Measurements from ENCODE around the gene STYX. TPM values are rescaled to one million over a fixed set of nuclear protein-coding genes. Genes with fewer than 3 reads are reported as not detected.

The STYX gene, protein sequence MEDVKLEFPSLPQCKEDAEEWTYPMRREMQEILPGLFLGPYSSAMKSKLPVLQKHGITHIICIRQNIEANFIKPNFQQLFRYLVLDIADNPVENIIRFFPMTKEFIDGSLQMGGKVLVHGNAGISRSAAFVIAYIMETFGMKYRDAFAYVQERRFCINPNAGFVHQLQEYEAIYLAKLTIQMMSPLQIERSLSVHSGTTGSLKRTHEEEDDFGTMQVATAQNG
- total RNA-seq = 10 to 100 TPM; 11.5 to 12.5 TPM
- long read RNA-seq, full-length matches to known transcripts = 7 of 13 reads
- long read RNA-seq, partial matches to known transcripts = 0 of 13 reads
- long read RNA-seq, other reads (novel, unspliced or antisense) = 6 of 13 reads

DNA sequence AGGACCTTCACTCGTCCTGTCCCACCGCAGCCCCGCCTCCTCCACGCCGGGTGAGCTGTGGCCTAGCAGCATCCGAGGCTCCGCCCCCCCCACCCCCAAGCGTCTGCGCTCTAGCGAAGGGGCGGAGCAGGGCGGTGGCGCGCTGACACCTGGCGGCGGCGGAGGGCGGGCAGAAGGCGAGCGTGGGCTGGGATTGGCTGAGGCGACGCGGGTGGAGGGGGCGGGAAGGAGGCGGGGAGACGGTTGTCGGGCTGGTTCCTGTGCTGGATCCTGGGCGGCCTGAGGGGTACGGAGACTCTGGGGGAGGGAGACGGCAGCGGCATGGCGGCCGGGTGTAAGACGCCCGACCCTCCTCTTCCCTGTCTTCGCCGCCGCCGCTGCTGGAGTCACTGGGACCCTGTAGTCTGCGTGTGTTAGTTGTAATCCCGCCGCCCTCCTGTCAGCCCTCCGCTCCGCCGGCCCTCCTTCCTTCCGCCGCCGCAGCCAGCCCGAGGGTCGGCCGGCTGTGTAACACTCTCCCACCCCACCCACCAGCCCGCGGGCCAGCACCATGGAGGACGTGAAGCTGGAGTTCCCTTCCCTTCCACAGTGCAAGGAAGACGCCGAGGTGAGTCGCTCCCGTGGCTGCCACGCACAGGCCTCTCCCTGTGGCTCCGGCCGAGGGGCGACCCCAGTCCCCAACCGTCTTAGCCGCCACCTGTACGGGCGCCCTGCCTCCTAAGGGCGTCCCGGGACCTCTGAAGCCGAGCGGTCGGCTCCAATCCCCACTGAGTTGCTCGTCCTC lies at the start of gene STYX:
TSS of gene STYX (plus strand) at position 242 of the 784 bp plus-strand sequence. CDS start at position 551, 309 bp downstream.
- peak; percentile 99 for ATAC-seq
- intact Hi-C loops (cut with DNase I) = loop anchor here in 1 of 2 donors (10.0 kb wide), 1 partner anchor 55 kb away; no protein-coding TSS in a partner anchor
- peak; percentile 99 for DNase-seq

DNA sequence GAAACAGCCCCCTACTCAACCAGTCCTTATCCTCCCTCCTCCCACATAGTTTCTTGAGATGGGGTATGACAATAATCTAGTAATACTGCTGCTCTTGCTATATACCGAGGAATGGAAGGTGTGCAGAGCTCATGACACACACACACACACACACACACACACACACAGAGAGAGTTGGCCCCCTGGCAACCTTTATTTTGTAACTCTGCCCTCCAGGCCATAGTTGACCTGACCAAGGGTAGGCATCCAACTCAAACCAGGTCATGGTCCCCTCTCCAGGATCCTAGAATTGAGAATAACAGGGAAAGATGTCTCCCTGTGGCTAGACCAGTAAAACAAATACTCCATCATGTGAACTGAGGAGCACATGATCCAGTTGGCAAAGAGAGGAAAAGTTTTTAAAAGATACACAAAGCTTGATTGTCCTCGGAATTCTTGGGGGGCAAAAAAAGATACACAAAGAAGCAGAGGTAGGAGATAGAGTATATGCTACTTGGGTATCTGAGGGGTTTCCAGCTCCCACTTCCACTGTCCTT lies 45.9 kb upstream of the STYX start:
- intact Hi-C loops (cut with DNase I) = no loop called here
- DNase-seq = no peak
- ATAC-seq = no peak

DNA sequence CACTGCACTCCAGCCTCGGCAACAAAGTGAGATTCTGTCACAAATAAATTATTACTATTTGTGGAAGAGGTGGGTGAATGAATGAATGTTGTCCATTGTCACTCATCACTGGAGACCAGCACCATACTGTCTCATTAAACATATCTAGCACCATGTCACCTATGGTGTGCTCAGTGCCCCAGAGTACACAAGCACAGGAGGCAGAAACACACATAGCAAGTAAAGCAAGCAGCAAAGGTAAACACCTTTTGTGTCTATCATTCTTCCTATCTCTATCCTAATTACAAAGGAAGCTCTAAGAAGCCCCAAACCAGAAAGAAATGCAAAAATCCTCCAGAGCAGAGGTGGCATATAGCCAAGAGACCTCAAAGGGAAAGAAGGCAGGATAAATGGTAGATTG lies 43.8 kb upstream of the STYX start:
- no peak for ATAC-seq
- intact Hi-C loops (cut with DNase I) = no loop called here
- no peak for DNase-seq

DNA sequence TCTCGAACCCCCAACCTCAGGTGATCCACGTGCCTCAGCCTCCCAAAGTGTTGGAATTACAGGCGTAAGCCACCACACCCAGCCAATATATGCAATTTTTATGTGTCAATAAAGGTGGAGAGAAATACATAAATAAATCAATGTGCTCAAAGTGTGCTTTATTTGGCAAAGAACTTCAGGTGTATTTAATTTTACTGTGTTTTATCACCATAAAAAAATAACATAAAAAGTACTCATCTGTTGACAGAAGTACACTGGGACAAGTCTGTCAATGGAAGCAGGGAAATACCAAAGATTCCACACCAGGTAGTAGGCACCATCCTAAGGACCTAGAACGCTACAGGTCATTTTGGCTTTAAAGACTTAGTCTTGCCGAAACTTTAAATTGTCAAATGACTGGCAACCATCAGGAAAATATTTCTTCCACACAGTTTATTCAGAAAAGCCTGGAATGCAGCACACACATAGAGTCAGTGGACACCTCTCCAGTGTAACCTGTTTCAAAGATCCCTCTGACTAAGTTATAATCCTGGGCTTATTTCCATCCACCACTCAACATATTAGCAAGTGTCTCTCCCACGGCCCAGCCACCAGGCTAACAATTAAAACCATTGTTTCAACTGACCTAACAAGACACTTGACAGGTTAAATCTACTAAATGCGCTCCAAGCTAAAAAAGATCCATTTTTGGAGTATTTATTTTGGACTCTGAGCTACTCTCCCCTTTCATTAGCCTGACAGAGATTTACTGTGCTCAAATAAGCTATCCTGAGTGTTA lies 38.8 kb upstream of the STYX start:
- no peak for DNase-seq
- intact Hi-C loops (cut with DNase I) = no loop called here
- no peak for ATAC-seq

DNA sequence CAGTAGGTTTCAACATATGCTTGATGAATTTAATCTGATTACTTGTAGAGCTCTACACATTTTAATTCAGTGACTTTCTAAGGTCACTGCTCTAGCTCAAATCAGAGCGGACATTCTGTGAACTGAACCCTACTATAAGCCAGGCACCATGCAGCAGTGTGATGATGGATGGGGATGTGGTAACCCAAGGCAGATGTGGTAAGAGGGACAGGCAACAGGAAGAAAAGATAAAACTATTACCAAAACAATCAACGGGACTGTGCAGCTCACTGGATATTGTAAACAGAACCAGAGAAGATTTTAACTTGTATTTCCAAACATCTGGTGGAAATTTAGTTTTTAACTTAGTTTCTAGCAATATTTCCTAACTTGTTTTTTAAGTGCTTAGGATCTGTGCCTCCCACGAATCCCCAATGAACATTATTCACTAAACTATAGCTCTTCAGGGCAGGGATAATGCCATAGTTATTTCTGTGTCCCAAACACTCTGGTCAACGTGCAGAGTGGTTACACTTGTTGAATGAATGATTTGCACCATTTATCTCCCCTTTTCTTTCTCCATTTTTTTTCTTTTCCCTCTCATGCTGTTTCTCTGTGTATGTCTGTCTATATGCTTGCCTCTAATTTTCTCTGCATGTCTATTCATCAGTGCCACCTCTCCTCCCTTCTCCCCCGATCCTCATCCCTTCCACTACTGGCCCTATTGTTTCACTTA lies 37.6 kb upstream of the STYX start:
- ATAC-seq = no peak
- intact Hi-C loops (cut with DNase I) = no loop called here
- no peak for DNase-seq

DNA sequence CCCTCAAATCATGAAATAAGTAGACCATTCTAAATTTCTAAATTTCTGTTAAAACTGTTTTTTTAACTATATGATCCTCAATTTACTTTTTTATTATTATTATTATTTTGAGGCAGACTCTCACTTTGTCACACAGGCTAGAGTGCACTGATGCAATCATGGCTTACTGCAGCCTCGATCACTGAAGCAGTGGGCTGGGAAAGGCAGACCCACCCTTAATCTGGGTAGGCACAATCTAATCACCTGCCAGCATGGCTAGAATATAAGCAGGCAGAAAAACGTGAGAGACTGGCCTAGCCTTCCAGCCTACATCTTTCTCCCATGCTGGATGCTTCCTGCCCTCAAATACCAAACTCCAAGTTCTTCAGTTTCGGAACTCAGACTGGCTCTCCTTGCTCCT lies 36.9 kb upstream of the STYX start:
- ATAC-seq = no peak
- DNase-seq = no peak
- intact Hi-C loops (cut with DNase I) = no loop called here

DNA sequence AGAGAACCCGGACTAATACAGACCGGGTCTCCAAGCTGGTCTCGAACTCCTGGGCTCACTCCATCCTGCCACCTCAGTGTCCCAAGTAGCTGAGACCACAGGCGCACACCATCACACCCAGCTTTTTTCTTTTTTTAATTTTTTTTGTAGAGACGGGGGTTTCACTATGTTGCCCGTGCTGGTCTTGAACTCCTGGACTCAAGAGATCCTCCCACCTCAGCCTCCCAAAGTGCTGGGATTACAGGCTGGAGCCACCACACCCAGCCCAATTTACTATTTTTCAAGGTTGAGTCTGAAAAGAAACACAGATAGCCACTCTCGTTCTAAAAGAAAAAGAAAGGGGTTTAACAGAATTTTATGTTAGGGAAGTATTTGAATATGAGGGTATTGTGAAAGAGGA lies 36.4 kb upstream of the STYX start:
- DNase-seq = no peak
- intact Hi-C loops (cut with DNase I) = no loop called here
- no peak for ATAC-seq

DNA sequence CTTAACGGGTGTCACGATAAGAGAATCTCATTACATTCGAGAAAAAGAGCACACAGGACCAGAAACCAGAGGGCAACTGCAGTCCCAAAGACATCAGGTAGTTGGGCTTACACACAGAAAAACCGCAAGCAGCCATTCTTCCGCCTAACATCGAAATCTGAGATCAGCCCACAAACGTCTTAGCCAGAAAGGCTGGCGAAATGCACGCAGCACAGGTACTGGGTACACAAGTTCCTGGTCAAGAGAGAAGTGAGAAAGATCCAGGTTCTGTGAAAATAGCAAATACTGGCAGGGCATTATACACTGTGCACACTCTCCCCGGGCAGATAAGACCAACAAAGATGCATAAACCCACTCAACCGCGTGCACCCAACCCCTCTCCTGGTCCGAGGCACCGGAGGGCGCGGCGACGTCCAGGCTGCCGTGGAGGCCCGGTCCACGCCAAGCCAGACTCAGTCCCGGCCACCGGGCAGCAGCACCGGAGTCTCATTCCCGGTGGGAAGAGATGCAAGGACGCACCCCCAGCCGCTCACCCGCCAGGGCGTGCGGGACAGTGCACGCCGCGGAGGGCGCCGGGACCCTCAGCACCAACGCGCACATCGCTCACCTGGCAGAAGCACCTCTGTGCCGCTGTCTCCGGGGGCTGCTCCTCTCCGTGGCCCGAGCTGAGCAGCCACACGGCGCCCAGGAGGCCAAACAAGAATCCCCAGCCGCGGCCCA lies 35.0 kb upstream of the STYX start:
- no peak for DNase-seq
- peak; percentile 55 to 56 for ATAC-seq
- intact Hi-C loops (cut with DNase I) = loop anchor here in 1 of 2 donors (5.0 kb wide), 1 partner anchor 143 kb away; the partner anchor contains the start of genes GPR137C and TXNDC16

DNA sequence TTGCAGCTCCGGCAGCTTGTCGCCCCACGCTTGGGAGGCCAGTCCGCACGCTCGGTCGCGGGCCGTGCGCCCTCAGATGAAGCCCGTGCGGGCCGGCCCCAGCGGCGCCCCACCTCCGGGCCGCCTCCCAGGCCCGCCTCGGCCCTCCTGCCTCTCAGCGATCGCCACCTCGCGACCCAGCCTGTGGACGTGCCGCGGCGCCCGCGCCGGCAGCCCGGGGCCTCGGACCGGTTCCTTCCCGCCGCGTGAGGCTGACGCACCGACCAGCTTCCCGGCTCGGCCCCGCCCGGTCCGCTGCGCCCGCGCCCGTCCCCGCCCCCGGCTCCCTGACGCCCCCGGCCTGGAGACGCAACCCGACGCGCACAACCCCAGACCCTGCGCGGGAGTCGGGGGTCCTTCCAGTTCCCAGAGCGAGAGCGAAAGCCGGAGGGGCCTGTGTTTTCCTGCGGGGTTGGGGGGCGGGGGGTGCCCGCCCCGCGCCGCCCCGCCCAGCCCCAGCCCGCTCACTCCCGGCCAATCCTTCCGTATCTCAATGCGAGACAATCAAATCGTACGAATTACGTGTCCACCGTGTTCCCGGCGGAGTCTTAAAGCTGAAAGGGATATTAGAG lies 34.4 kb upstream of the STYX start, which contains the start of gene ERO1A:
TSS of gene ERO1A (minus strand) at position 78 of the 611 bp plus-strand sequence. CDS start at position 1, 77 bp downstream.
- intact Hi-C loops (cut with DNase I) = loop anchor here in 1 of 2 donors (5.0 kb wide), 1 partner anchor 143 kb away; the partner anchor contains the start of genes GPR137C and TXNDC16
- DNase-seq = peak; percentile 88
- ATAC-seq = peak; percentile 95 to 96

DNA sequence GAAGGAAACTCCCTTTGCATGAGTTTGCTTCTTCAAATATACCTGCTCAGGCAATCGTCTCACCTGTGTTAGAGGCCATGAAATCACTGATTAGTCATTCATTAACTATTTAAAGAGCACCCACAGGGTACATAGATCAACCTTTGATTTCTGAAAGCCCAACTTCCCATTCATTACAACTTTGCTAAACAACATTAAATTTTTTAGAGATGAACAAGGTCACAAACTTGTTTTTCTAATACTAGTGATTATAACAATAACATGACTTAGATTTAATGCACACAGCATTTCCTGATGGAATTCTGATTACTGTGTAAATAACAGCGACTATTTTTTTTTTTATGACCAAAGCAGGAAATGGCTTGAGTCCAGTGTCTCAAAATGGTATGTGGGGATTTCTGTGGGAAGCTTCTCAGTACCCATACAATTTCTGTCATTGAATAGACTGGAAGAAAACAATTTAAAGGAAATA lies 29.2 kb upstream of the STYX start:
- no peak for DNase-seq
- no peak for ATAC-seq
- intact Hi-C loops (cut with DNase I) = no loop called here

DNA sequence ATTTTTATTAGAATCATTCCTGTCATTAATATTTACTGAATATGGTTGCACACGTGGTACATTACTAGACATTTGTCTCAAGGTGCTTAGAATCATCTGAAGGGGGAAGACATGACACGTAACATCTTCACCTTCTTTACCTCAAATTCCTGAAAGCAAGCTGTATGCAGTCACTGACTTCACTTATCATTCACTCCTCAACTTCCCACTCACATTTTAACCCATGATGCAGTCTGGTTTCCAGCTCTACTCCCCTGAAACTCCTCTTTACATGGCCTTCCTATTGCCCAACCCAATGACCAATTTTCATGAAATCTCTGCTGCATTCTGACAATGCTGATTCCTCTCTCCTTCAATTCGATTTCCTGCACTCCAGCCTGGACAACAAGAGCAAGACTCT lies 28.7 kb upstream of the STYX start:
- DNase-seq (no peak), ATAC-seq (no peak)
- intact Hi-C loops (cut with DNase I) = no loop called here

DNA sequence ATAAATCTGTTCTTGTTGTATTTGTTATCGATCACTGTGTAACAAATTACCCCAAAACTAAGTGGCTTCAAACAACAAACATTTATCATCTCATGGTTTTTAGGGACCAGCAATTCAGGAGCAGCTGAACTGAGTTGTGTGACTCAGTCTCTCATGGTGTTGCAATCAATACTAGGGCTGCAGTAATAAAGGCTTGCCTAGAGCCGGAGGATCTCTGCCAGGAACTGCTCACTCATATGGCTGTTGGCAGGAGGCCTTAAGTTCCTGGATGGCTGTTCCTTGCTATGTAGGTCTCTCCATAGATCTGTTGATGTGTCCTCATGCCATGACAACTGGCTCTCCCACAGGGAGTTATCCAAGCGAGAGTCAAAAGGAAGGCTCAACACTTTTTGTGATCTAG lies 26.7 kb upstream of the STYX start:
- peak; percentile 45 for DNase-seq
- ATAC-seq = peak in 1 of 2 donors; percentile 35

DNA sequence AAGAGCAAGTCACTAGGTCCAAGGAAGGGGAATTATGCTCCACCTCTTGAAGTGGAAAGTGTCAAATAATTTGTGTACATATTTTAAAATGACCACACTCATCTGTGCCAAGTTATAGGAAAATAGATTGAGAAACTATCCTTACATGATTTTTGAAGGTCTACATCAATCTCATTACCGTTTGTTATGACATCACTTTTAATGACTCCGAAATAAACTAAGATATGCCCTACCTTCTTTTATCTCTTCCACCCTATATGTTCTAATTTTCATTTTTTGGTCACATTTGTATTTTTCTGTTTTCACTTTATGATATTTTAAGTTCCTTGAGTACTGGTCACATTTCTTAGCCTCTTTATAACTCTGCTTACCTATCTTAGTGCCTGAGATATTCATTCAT lies 26.3 kb upstream of the STYX start:
- intact Hi-C loops (cut with DNase I) = no loop called here
- DNase-seq (no peak), ATAC-seq (no peak)

More for the DNA sequence above, 26.7 kb upstream of the STYX start:
- intact Hi-C loops (cut with DNase I) = no loop called here

DNA sequence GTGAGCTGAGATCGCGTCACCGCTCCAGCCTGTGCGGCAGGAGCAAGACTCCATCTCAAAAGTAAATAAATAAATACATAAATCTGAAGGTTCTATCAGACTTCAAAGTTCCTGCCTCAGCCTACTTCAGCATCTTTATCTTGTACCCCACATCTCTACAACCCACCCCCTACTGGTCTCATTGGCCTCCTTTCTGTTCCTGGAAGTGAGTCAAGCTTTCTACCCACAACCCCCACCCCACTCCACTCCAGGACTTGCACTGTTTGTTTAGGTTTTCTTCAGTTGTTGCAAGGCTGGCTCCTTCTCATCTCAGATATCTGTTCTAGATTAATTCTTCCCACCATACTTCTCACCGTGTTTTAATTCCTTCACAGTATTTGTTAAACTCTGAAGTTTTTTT lies 23.7 kb upstream of the STYX start:
- intact Hi-C loops (cut with DNase I) = no loop called here
- no peak for ATAC-seq
- no peak for DNase-seq

DNA sequence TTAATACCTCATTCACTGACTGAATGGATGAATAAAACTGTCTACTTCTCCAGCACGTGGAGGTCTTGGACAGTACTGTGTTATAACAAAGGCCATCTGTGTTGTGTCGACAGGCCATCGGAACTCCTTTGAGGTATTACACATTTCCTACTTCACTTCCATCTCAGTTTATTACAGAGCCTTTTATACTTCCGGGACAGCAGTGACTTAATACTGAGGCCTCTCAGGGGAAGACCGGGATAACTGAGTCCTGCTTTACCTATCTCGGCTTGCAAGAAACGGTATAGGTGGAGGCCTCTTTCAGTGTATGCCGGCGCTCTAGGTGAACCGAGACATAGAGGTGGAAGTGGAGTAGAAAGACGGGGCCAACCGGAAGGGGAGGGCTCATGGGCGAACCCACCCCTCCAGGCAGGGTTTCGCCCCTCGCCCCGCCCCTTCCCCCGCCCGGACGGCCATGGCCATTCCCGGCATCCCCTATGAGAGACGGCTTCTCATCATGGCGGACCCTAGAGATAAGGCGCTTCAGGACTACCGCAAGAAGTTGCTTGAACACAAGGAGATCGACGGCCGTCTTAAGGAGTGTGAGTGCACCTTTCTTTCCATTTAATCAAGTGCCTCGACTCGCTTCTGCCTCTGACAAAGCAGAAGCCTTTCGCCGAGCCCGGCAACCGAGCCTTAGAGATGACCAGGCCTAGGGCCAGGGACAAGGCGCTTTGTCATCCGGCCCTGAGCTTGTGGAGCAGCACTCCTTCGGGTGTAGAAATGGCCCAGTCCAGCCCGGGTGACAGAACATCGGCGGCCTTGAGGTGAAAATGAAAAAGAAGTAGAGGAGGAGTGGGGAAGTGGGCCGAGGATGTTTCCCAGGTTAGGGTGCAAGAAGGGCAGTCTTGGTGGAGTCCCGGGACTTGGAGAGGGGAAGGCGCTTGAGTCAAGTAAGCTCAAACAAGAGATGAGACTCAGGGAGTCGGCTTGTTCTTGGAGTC lies 23.0 kb upstream of the STYX start, which contains the start of gene PSMC6:
TSS of gene PSMC6 (plus strand) at position 477 of the 983 bp plus-strand sequence. CDS start at position 497, 20 bp downstream.
- intact Hi-C loops (cut with DNase I) = no loop called here
- peak; percentile 100 for ATAC-seq
- DNase-seq = peak; percentile 96

DNA sequence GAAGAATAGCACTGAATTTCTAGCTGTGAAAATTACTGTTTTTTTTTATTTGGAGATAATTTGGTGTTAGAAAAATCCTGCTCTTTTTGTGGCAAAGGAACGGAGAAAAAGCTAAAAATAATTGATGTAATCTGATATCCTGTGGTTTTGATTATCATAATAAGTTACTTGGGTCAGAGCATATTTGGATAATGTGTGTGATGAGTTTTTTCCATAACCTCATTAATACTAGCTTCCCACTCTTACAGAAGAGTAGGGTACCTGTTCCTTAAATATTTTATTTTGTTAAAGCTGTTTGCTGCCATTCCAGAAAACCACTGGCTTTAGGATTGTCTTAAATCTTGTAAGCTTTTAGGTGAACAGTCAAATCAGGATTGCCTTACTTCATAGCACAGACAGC lies 18.3 kb upstream of the STYX start:
- DNase-seq (no peak), ATAC-seq (no peak)
- intact Hi-C loops (cut with DNase I) = no loop called here

Measured in left cardiac atrium (tissue), 4 donors.